SU-DHL-6 (cell line): ENCODE data around the gene TMPO.

Experiments
- EZH2phosphoT487 ChIP-seq: fragments of 200-600 bp; sonication (generic), shearing (Covaris generic); conservative IDR thresholded peaks from 2 replicates; pipeline ENCODE4 v1.6.1; 2018; ENCODE audit warnings: mild to moderate bottlenecking, antibody characterized with exemption, low read length, moderate library complexity, mixed read lengths
- TF ChIP-seq, protein P1 (sequence below): fragments of 200-600 bp; sonication (generic); IDR thresholded peaks from one replicate; pipeline ENCODE4 v1.5.1; 2017; ENCODE audit warnings: antibody characterized with exemption, mild to moderate bottlenecking, low read length, moderate library complexity; ENCODE audit not compliant: insufficient read depth, poor library complexity, severe bottlenecking

DNA sequence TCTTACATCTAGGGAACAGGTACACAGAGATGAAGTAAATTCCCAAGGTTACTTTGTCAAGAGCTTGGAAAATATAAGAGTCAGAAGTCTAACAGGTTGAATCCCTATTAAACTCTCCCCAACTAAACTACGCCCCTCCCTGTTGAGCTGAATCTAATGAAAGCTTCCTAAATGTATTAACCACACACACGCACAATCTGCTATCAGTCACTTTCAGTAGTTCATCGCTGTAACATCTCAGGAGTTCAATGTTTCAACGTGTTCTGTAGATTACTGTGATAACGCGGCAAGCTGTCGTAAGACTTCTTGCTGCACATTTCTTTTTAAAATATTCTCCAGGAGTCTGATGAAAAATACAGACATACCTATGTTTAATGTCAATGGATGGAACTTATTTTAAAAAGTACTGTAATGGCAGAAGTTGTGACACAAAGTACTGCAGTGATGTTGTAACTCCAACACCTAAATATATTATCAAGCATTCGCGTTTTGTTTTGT is 77.5 kb downstream of the TMPO start:
- TF ChIP-seq, protein P1, sequence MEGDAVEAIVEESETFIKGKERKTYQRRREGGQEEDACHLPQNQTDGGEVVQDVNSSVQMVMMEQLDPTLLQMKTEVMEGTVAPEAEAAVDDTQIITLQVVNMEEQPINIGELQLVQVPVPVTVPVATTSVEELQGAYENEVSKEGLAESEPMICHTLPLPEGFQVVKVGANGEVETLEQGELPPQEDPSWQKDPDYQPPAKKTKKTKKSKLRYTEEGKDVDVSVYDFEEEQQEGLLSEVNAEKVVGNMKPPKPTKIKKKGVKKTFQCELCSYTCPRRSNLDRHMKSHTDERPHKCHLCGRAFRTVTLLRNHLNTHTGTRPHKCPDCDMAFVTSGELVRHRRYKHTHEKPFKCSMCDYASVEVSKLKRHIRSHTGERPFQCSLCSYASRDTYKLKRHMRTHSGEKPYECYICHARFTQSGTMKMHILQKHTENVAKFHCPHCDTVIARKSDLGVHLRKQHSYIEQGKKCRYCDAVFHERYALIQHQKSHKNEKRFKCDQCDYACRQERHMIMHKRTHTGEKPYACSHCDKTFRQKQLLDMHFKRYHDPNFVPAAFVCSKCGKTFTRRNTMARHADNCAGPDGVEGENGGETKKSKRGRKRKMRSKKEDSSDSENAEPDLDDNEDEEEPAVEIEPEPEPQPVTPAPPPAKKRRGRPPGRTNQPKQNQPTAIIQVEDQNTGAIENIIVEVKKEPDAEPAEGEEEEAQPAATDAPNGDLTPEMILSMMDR = no peak
- no peak for TF ChIP-seq EZH2phosphoT487
